Epithelial cell of umbilical artery (primary cell): ENCODE measurements around the gene NIF3L1. TPM values are rescaled to one million over a fixed set of nuclear protein-coding genes. Genes with fewer than 3 reads are reported as not detected.

ENCODE experiments used
- total RNA-seq: library from RNA; depleted of rRNA; stranded (reverse); fragments of >200 nt; gene quantifications from 2 replicates; pipeline ENCODE4 v1.2.3, GENCODE V29; 2014

The NIF3L1 gene, protein sequence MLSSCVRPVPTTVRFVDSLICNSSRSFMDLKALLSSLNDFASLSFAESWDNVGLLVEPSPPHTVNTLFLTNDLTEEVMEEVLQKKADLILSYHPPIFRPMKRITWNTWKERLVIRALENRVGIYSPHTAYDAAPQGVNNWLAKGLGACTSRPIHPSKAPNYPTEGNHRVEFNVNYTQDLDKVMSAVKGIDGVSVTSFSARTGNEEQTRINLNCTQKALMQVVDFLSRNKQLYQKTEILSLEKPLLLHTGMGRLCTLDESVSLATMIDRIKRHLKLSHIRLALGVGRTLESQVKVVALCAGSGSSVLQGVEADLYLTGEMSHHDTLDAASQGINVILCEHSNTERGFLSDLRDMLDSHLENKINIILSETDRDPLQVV
- total RNA-seq, result 13.6 and 16.9 TPM in 2 replicates

DNA sequence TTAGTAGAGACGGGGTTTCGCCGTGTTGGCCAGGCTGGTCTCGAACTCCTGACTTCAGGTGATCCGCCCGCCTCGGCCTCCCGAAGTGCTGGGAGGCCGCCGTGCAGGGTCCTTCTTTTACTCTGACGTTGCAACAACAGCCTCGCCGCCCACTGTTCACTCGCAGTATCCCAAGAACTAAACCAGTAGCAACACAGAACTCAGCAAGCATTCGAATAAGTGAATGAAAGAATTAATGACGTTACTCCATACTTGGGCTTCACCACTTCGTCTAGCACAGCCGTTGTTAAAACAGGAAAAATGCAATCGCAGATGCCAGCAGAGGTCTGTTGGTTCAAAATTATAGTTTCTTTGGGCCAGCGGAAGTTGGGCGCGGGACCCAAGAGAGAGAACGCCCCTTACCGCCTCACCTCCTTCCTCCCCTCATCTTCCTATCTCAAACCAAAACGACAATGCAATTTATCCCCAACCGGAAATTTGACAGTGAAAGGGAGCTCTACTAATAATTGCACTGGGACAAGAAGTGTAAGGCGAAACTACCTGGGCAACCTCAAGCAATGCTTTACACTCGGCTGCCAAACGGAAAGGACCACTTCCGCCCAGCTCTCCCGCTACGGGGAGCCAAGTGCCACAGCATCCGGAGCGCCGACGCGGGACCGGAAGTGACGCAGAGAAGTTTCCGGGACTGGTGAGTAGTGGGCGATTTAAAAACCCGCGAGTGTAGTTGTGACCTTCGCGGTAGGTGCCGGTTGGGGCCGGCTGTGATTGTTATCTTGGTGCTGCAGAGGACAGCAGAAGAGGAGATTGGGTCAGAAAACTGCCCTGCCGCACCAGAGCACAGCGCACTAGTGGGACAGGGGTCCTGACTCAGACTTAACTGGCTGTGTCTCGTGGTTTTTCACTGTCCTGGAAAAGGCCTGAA lies at the start of gene NIF3L1, which contains the start of gene PPIL3:
TSS of gene NIF3L1 (plus strand) at position 668 of the 922 bp plus-strand sequence. CDS start 2,573 bp downstream, outside the sequence.
TSS of gene PPIL3 (minus strand) at position 374 of the 922 bp plus-strand sequence. CDS start 1,462 bp downstream, outside the sequence.

DNA sequence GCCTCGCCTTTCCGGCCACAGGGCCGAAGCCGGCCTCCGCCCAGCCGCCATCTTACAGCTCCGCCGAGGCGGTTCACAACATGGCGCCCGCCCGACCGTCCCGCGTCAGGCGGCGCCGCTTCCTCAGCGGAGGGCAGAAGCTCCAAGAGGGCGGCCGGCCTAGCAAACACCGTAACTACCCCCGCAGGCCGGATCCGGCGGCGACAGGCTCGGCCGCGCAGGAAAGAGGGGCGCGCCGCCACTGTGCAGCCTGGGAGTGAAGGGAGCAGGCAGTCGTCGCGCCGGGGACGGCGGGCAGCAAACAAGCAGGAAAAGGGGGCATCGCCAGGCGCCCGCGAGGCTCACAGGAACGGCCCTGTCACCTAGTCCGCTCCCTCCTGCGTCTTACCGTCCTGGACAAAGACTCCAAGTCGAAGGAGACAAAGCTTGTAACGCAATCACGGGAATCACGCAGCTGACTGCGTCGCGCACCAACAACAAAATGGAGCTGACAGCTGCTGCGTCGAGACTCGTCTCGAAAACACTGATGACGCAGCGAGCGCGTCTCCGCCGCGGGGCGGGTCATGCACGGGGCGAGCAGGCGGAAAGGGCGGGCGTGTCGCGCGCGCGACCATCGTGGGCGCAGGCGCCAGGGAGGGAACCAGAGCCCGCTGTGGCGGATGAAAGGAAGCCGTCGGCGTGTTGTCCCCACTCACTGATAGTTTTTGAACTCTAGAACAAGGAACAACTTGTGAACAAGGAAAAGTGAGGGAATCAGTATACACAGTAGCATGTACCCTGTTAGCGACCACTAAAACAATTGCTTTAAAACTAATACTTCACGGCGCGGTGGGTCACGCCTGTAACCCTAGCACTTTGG lies 24.8 kb upstream of the NIF3L1 start, which contains the start of gene CLK1:
TSS of gene CLK1 (minus strand) at position 483 of the 859 bp plus-strand sequence. CDS start 2,796 bp downstream, outside the sequence.

Other genes starting within 250 kb of the NIF3L1 start
- gene BZW1, start 77.5 kb upstream of the NIF3L1 start, total RNA-seq, result 469 and 969 TPM in 2 replicates
- gene CLK1, start 24.7 kb upstream of the NIF3L1 start, total RNA-seq, result 36.4 and 102 TPM in 2 replicates
- gene PPIL3, start 294 bp upstream of the NIF3L1 start, total RNA-seq, result 22.1 and 30.7 TPM in 2 replicates
- 22.4 and 24.5 TPM in 2 replicates for gene ORC2, start 74.3 kb downstream of the NIF3L1 start, total RNA-seq
- gene HYCC2, start 182.3 kb downstream of the NIF3L1 start, total RNA-seq, result 8.8 and 15.0 TPM in 2 replicates
- gene NDUFB3, start 182.6 kb downstream of the NIF3L1 start, total RNA-seq, result 122 and 185 TPM in 2 replicates
- gene CFLAR, start 226.8 kb downstream of the NIF3L1 start, total RNA-seq, result 288 and 437 TPM in 2 replicates